HCT116 (cell line): ENCODE measurements around the gene RELL1. TPM values are rescaled to one million over a fixed set of nuclear protein-coding genes. Genes with fewer than 3 reads are reported as not detected.

Experiments
- ATAC-seq: fragments of 200-7000 bp; cut with Tn5 transposase; 2 replicates; pipeline ENCODE4 v1.9.1; 2020; ENCODE audit warnings: mild to moderate bottlenecking, moderate library complexity
- BruUV-seq: library from RNA; stranded (reverse); fragments of 400-500 nt; replicated peaks from 2 replicates; lab custom pipeline; 2021; lab: Mats Ljungman, UMichigan
- CTCF ChIA-PET: fragments of 300-600 bp; sonication (Branson Sonifier 250); formaldehyde crosslinking; loops from one replicate; lab custom pipeline; 2021; ENCODE audit warnings: antibody characterized with exemption; lab: Charles Lee
- POLR2A ChIA-PET: fragments of 300-600, 350-600 bp; sonication (Branson Sonifier 250); formaldehyde crosslinking; loops from one replicate; lab custom pipeline; 2021; ENCODE audit warnings: antibody characterized with exemption; lab: Charles Lee
- RAD21 ChIA-PET, 2 experiments: fragments of 300-600 bp; sonication (Branson Sonifier 250); formaldehyde crosslinking; loops; one replicate each; lab custom pipeline; 2023; ENCODE audit warnings: low total read pairs in 2 of 2; ENCODE audit not compliant: uncharacterized antibody in 2 of 2, unreplicated experiment in 2 of 2, low non-redundant PET in 1 of 2; lab: Charles Lee
- DNase-seq: peaks from one replicate; pipeline ENCODE4 v3.0.0-alpha.2; 2010; ENCODE audit warnings: low read depth, low spot score
- H2AFZ ChIP-seq: fragments of 200-600 bp; shearing (Covaris generic), sonication (generic); 2 replicates; pipeline ENCODE4 v1.6.1; 2017; ENCODE audit warnings: low read depth, mixed run types, mixed read lengths, antibody characterized with exemption, low read length; ENCODE audit not compliant: poor library complexity, severe bottlenecking
- H3K27ac ChIP-seq: 2 replicates; pipeline ENCODE4 v1.5.1; 2012; ENCODE audit warnings: low read depth, low read length
- H3K27me3 ChIP-seq: fragments of 200-600 bp; sonication (generic); 2 replicates; pipeline ENCODE4 v1.6.1; 2016; ENCODE audit warnings: mixed run types, low read length, mixed read lengths; ENCODE audit not compliant: insufficient read depth
- H3K36me3 ChIP-seq, 2 experiments: fragments of 200-500 bp in 1 of 2; fragments of 200-600 bp in 1 of 2; sonication (Bioruptor generic) in 1 of 2; sonication (generic) in 1 of 2; 2 replicates each; pipeline versions ENCODE4 v1.5.1 to v1.6.1; 2014 to 2016; ENCODE audit warnings: low read length in 2 of 2, inconsistent platforms in 1 of 2, mixed read lengths in 1 of 2, mixed run types in 1 of 2; ENCODE audit not compliant: insufficient read depth in 2 of 2, control insufficient read depth in 1 of 2
- H3K4me1 ChIP-seq, 2 experiments: fragments of 200-600 bp in 1 of 2; sonication (generic) in 1 of 2; 2 replicates each; pipeline versions ENCODE4 v1.5.1 to v1.6.1; 2012 to 2017; ENCODE audit warnings: low read length in 2 of 2, inconsistent platforms in 1 of 2, mild to moderate bottlenecking in 1 of 2, mixed read lengths in 1 of 2, mixed run types in 1 of 2, moderate library complexity in 1 of 2; ENCODE audit not compliant: insufficient read depth in 2 of 2, control insufficient read depth in 1 of 2
- H3K4me2 ChIP-seq: fragments of 200-600 bp; sonication (generic); 2 replicates; pipeline ENCODE4 v1.6.1; 2017; ENCODE audit warnings: mixed run types, low read length, mixed read lengths
- H3K4me3 ChIP-seq, 2 experiments: fragments of 200-600 bp in 1 of 2; sonication (generic) in 1 of 2; replicated peaks in 1 of 2; 2 replicates each; pipeline ENCODE4 v1.5.1; 2011 to 2016; ENCODE audit warnings: low read length in 2 of 2, control low read depth in 1 of 2, low read depth in 1 of 2, mild to moderate bottlenecking in 1 of 2, mixed read lengths in 1 of 2, mixed run types in 1 of 2
- H3K79me2 ChIP-seq: fragments of 200-600 bp; sonication (generic); 2 replicates; pipeline ENCODE4 v1.6.1; 2017; ENCODE audit warnings: mild to moderate bottlenecking, mixed run types, low read length, moderate library complexity, mixed read lengths; ENCODE audit not compliant: insufficient read depth
- H3K9ac ChIP-seq: fragments of 200-600 bp; sonication (generic); 2 replicates; pipeline ENCODE4 v1.6.1; 2016; ENCODE audit warnings: low read length, mixed read lengths
- H3K9me2 ChIP-seq: fragments of 200-600 bp; sonication (generic), shearing (Covaris generic); 2 replicates; pipeline ENCODE4 v1.6.1; 2017; ENCODE audit warnings: mixed run types, mild to moderate bottlenecking, moderate library complexity; ENCODE audit not compliant: insufficient read depth
- H3K9me3 ChIP-seq, 2 experiments: fragments of 200-500 bp in 1 of 2; fragments of 200-600 bp in 1 of 2; sonication (Bioruptor generic) in 1 of 2; sonication (generic) in 1 of 2; 2 replicates each; pipeline ENCODE4 v1.6.1; 2014 to 2017; ENCODE audit warnings: low read length in 2 of 2, mixed read lengths in 2 of 2, inconsistent platforms in 1 of 2, low read depth in 1 of 2, mild to moderate bottlenecking in 1 of 2, mixed run types in 1 of 2, moderate library complexity in 1 of 2; ENCODE audit not compliant: control insufficient read depth in 1 of 2, insufficient read depth in 1 of 2
- H4K20me1 ChIP-seq: fragments of 200-600 bp; sonication (generic), shearing (Covaris generic); 2 replicates; pipeline ENCODE4 v1.6.1; 2017; ENCODE audit warnings: mixed run types, mild to moderate bottlenecking, moderate library complexity; ENCODE audit not compliant: insufficient read depth
- CEBPB ChIP-seq: IDR thresholded peaks from 2 replicates; pipeline ENCODE4 v1.6.1; 2012; ENCODE audit warnings: low read depth
- EGR1 ChIP-seq: IDR thresholded peaks from 2 replicates; pipeline ENCODE4 v1.6.1; 2012; ENCODE audit warnings: low read depth
- EZH2 ChIP-seq: fragments of 200-600 bp; sonication (generic); IDR thresholded peaks from 2 replicates; pipeline ENCODE4 v1.6.1; 2017; ENCODE audit warnings: antibody characterized with exemption, mixed run types
- EZH2phosphoT487 ChIP-seq: fragments of 200-600 bp; IDR thresholded peaks from 2 replicates; pipeline ENCODE4 v1.6.1; 2018; ENCODE audit warnings: antibody characterized with exemption, borderline replicate concordance
- FOSL1 ChIP-seq: IDR thresholded peaks from 2 replicates; pipeline ENCODE4 v1.6.1; 2012; ENCODE audit warnings: low read depth
- JUND ChIP-seq: IDR thresholded peaks from 2 replicates; pipeline ENCODE4 v1.6.1; 2012
- POLR2A ChIP-seq: IDR thresholded peaks from 2 replicates; pipeline ENCODE4 v1.7.0; 2011; ENCODE audit warnings: borderline replicate concordance; ENCODE audit not compliant: insufficient read depth, insufficient read length; ENCODE audit errors: extremely low read depth
- POLR2AphosphoS5 ChIP-seq: IDR thresholded peaks from 2 replicates; pipeline ENCODE4 v1.6.1; 2011; ENCODE audit warnings: mild to moderate bottlenecking, low read depth, low read length, moderate library complexity
- RAD21 ChIP-seq: IDR thresholded peaks from 2 replicates; pipeline ENCODE4 v1.6.1; 2012; ENCODE audit warnings: low read depth, mild to moderate bottlenecking
- SRF ChIP-seq: IDR thresholded peaks from 2 replicates; pipeline ENCODE4 v1.6.1; 2012; ENCODE audit warnings: low read depth
- TCF7L2 ChIP-seq: IDR thresholded peaks from 2 replicates; pipeline ENCODE4 v1.7.0; 2011; ENCODE audit warnings: borderline replicate concordance, inconsistent platforms; ENCODE audit not compliant: insufficient read depth, insufficient read length; ENCODE audit errors: extremely low read depth
- YY1 ChIP-seq: IDR thresholded peaks from 2 replicates; pipeline ENCODE4 v1.6.1; 2011; ENCODE audit warnings: low read length, low read depth, moderate library complexity, mild to moderate bottlenecking; ENCODE audit not compliant: insufficient replicate concordance; ENCODE audit errors: extremely low read depth
- ZNF274 ChIP-seq: fragments of 200-500 bp; sonication (Bioruptor generic); IDR thresholded peaks from 2 replicates; pipeline ENCODE4 v1.6.1; 2014; ENCODE audit warnings: mild to moderate bottlenecking, low read depth, low read length, inconsistent platforms
- intact Hi-C: fragments of 100-400 bp; cut with micrococcal nuclease; formaldehyde crosslinking; loops from 2 replicates; pipeline ENCODE4 v1.10.0; 2022
- total RNA-seq: library from RNA; stranded (reverse); gene quantifications from one replicate; pipeline ENCODE4 v1.2.1, GENCODE V29; 2021; ENCODE audit not compliant: unreplicated experiment
- TF ChIP-seq, protein P1 (sequence below): IDR thresholded peaks from 2 replicates; pipeline ENCODE4 v1.6.1; 2012
- TF ChIP-seq, protein P2 (sequence below), 3 experiments: fragments of 200-600 bp in 1 of 3; sonication (generic) in 1 of 3; IDR thresholded peaks in 2 of 3; conservative IDR thresholded peaks in 1 of 3; 2 replicates each; pipeline ENCODE4 v1.5.1; 2012 to 2017; ENCODE audit warnings: low read depth in 2 of 3, low read length in 2 of 3, antibody characterized with exemption in 1 of 3, borderline replicate concordance in 1 of 3, control low read depth in 1 of 3, mild to moderate bottlenecking in 1 of 3, mixed read lengths in 1 of 3, mixed run types in 1 of 3, moderate library complexity in 1 of 3; ENCODE audit not compliant: insufficient read depth in 1 of 3
- TF ChIP-seq, protein P3 (sequence below): IDR thresholded peaks from 2 replicates; pipeline ENCODE4 v1.6.1; 2011; ENCODE audit warnings: mild to moderate bottlenecking, low read length, moderate library complexity; ENCODE audit not compliant: insufficient replicate concordance; ENCODE audit errors: extremely low read depth

The RELL1 gene
- total RNA-seq, 1 experiment from 2014 or later, result 30.2 TPM

DNA sequence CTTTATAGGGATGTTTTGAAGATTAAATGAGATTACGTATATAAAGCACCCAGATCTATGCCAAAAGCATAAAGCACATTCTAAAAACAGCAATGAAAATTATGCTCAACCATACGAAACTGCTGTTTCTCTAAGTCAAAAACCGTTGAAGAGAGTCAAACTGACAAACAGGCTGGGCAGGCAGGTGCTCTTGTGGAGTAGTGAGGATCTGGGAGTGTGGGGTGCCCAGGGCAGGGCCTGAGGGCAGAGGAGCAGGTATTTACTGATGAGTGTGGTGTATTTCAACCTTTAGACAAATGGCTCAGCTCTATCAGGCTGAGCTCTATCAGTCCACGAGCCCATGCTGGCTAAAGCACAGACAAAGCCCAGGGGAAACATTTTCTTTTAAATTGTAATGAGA, 40.4 kb downstream of the RELL1 start:
- BruUV-seq, result no TSS peak
- peaks cover 2 to 9% of the 10 kb centered on the region in 2 experiments; a peak in 1 of 4 replicates for H3K36me3 ChIP-seq
- H3K9me3 ChIP-seq, result no peaks in the 10 kb centered on the region
- H3K79me2 ChIP-seq, result no peaks in the 10 kb centered on the region
- no peak overlapping the region for H3K27ac ChIP-seq
- no peak overlapping the region for H3K4me3 ChIP-seq
- ChIA-PET RAD21 (no interaction called here), CTCF (no interaction called here), POLR2A (no interaction called here)
- no peaks in the 10 kb centered on the region for H3K27me3 ChIP-seq
- H4K20me1 ChIP-seq, result no peaks in the 10 kb centered on the region
- intact Hi-C loops, result loop anchor here (5.0 kb wide), 1 partner anchor 43 kb away; no protein-coding TSS in a partner anchor
- TF ChIP-seq EZH2 (no peak), EGR1 (no peak), CEBPB (no peak), EZH2phosphoT487 (no peak), YY1 (no peak), FOSL1 (no peak), POLR2AphosphoS5 (no peak), SRF (no peak), ZNF274 (no peak), POLR2A (no peak), JUND (no peak)
- TF ChIP-seq, protein P1, sequence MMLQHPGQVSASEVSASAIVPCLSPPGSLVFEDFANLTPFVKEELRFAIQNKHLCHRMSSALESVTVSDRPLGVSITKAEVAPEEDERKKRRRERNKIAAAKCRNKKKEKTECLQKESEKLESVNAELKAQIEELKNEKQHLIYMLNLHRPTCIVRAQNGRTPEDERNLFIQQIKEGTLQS, result no peak
- DNase-seq (no peak), ATAC-seq (no peak)
- no peak overlapping the region for H3K4me2 ChIP-seq
- peaks cover 17 to 34% of the 10 kb centered on the region in 2 experiments for H3K4me1 ChIP-seq
- no peak overlapping the region for H2AFZ ChIP-seq
- H3K9me2 ChIP-seq, result no peaks in the 10 kb centered on the region
- no peak overlapping the region for H3K9ac ChIP-seq

DNA sequence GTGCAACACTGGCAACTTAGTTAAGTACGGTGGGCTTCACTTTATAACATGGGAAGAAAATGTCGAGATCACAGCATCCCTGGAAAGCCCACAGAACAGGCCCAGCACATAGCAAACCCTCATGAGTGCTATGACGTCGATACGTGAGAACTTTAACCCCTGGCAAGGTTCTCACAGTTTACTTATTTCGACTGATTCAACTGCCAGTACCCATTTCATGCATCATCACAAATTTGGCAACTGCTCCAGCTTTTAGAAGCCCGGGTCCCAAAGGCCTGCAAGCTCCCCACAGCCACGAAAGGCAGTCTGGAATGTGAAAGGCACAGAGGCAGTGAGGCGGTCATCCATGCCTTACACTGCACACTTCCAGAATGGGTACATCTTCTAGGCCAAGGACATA, 41.2 kb downstream of the RELL1 start:
- BruUV-seq, result no TSS peak
- H3K4me1 ChIP-seq, result peaks cover 17 to 27% of the 10 kb centered on the region in 2 experiments
- peaks cover 2 to 9% of the 10 kb centered on the region in 2 experiments; a peak in 1 of 4 replicates for H3K36me3 ChIP-seq
- no peak overlapping the region for H3K4me2 ChIP-seq
- no peaks in the 10 kb centered on the region for H3K79me2 ChIP-seq
- ChIA-PET RAD21 (no interaction called here), CTCF (no interaction called here), POLR2A (no interaction called here)
- no peaks in the 10 kb centered on the region for H3K9me3 ChIP-seq
- H3K27me3 ChIP-seq, result no peaks in the 10 kb centered on the region
- H3K9me2 ChIP-seq, result no peaks in the 10 kb centered on the region
- H4K20me1 ChIP-seq, result no peaks in the 10 kb centered on the region
- H3K9ac ChIP-seq, result no peak overlapping the region
- no peak for DNase-seq
- no peak overlapping the region for H3K27ac ChIP-seq
- intact Hi-C loops, result loop anchor here (5.0 kb wide), 1 partner anchor 43 kb away; no protein-coding TSS in a partner anchor
- H2AFZ ChIP-seq, result no peak overlapping the region
- no peak overlapping the region for H3K4me3 ChIP-seq
- ATAC-seq, result no peak
- TF ChIP-seq FOSL1 (no peak), ZNF274 (no peak), EZH2 (no peak), TCF7L2 (no peak), RAD21 (no peak)
- TF ChIP-seq, protein P2, sequence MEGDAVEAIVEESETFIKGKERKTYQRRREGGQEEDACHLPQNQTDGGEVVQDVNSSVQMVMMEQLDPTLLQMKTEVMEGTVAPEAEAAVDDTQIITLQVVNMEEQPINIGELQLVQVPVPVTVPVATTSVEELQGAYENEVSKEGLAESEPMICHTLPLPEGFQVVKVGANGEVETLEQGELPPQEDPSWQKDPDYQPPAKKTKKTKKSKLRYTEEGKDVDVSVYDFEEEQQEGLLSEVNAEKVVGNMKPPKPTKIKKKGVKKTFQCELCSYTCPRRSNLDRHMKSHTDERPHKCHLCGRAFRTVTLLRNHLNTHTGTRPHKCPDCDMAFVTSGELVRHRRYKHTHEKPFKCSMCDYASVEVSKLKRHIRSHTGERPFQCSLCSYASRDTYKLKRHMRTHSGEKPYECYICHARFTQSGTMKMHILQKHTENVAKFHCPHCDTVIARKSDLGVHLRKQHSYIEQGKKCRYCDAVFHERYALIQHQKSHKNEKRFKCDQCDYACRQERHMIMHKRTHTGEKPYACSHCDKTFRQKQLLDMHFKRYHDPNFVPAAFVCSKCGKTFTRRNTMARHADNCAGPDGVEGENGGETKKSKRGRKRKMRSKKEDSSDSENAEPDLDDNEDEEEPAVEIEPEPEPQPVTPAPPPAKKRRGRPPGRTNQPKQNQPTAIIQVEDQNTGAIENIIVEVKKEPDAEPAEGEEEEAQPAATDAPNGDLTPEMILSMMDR (IDR thresholded peaks at IDR 0.05 in 2 of 3, conservative IDR thresholded peaks at IDR 0.05 in 1 of 3; ENCODE audit: borderline replicate concordance in 1 of 3, insufficient read depth in 1 of 3, low read depth in 2 of 3, low read length in 2 of 3), result no peak
- TF ChIP-seq, protein P3, sequence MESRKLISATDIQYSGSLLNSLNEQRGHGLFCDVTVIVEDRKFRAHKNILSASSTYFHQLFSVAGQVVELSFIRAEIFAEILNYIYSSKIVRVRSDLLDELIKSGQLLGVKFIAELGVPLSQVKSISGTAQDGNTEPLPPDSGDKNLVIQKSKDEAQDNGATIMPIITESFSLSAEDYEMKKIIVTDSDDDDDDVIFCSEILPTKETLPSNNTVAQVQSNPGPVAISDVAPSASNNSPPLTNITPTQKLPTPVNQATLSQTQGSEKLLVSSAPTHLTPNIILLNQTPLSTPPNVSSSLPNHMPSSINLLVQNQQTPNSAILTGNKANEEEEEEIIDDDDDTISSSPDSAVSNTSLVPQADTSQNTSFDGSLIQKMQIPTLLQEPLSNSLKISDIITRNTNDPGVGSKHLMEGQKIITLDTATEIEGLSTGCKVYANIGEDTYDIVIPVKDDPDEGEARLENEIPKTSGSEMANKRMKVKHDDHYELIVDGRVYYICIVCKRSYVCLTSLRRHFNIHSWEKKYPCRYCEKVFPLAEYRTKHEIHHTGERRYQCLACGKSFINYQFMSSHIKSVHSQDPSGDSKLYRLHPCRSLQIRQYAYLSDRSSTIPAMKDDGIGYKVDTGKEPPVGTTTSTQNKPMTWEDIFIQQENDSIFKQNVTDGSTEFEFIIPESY, result no peak
